ENCODE measurements around the gene ANXA6. TPM values are rescaled to one million over a fixed set of nuclear protein-coding genes. Genes with fewer than 3 reads are reported as not detected.
A peak's percentile ranks its signal among the peaks of the same experiment; 100 is the strongest.

Gene ANXA6
- total and polyA plus RNA-seq, 4 donors: 61.4 to 208 (median 155) TPM

GRCh38 chr5:151127926-151128325, 29.7 kb downstream of the ANXA6 start:
- Histone ChIP-seq H3K4me3 (no peak overlapping the region), H3K36me3 (ENCODE audit: control insufficient read depth in 4 of 4, insufficient read depth in 4 of 4, low read length in 4 of 4) (peaks cover 21 to 67% (median 44%) of the 10 kb centered on the region in 4 donors), H3K4me1 (ENCODE audit: control insufficient read depth in 5 of 5, insufficient read depth in 5 of 5, low read length in 5 of 5) (peaks cover 0 to 12% (median 0%) of the 10 kb centered on the region in 5 donors), H3K9me3 (ENCODE audit: control insufficient read depth in 4 of 4, insufficient read depth in 3 of 4, low read length in 3 of 4) (no peaks in the 10 kb centered on the region), H3K9ac (ENCODE audit: insufficient read depth in 1 of 2, low read length in 2 of 2) (no peak overlapping the region), H3K27me3 (ENCODE audit: control insufficient read depth in 3 of 3, insufficient read depth in 3 of 3, low read length in 2 of 3) (no peaks in the 10 kb centered on the region), H3K27ac (ENCODE audit: low read depth in 1 of 2, low read length in 1 of 2) (peak overlapping the region in 1 of 2 donors; percentile 10)
- ATAC-seq (ENCODE audit: insufficient read depth, low FRiP score) (no peak), DNase-seq (no peak)
- 91 to 97% methylated on average over 8 of the region's 8 CpGs for WGBS, 2 donors
- no peak for TF ChIP-seq CTCF (IDR thresholded peaks at IDR 0.05; ENCODE audit: control extremely low read depth, extremely low read depth)

- ATAC-seq (ENCODE audit: insufficient read depth, low FRiP score): peak; percentile 80
- Histone ChIP-seq H3K36me3 (ENCODE audit: control insufficient read depth in 4 of 4, insufficient read depth in 4 of 4, low read length in 4 of 4) (peaks cover 22 to 71% (median 46%) of the 10 kb centered on the region in 4 donors), H3K27ac (ENCODE audit: low read depth in 1 of 2, low read length in 1 of 2) (peak overlapping the region in 1 of 2 donors; percentile 7), H3K27me3 (ENCODE audit: control insufficient read depth in 3 of 3, insufficient read depth in 3 of 3, low read length in 2 of 3) (no peaks in the 10 kb centered on the region), H3K4me1 (ENCODE audit: control insufficient read depth in 5 of 5, insufficient read depth in 5 of 5, low read length in 5 of 5) (peaks cover 0 to 15% (median 9%) of the 10 kb centered on the region in 5 donors), H3K4me3 (no peak overlapping the region), H3K9ac (ENCODE audit: insufficient read depth in 1 of 2, low read length in 2 of 2) (no peak overlapping the region), H3K9me3 (ENCODE audit: control insufficient read depth in 4 of 4, insufficient read depth in 3 of 4, low read length in 3 of 4) (no peaks in the 10 kb centered on the region)
- WGBS, 2 donors: 14 to 20% methylated on average over 8 to 9 of the region's 9 CpGs
- peak; percentile 52 to 58 (median 53) for DNase-seq
- peak; percentile 86 for TF ChIP-seq CTCF (IDR thresholded peaks at IDR 0.05; ENCODE audit: control extremely low read depth, extremely low read depth)
Measured at GRCh38 chr5:151126199-151126645, 31.4 kb downstream of the ANXA6 start.

GRCh38 chr5:151125421-151125820, 32.2 kb downstream of the ANXA6 start:
- ATAC-seq (ENCODE audit: insufficient read depth, low FRiP score): no peak
- Histone ChIP-seq H3K27ac (ENCODE audit: low read depth in 1 of 2, low read length in 1 of 2) (no peak overlapping the region), H3K9me3 (ENCODE audit: control insufficient read depth in 4 of 4, insufficient read depth in 3 of 4, low read length in 3 of 4) (no peaks in the 10 kb centered on the region), H3K9ac (ENCODE audit: insufficient read depth in 1 of 2, low read length in 2 of 2) (no peak overlapping the region), H3K4me3 (no peak overlapping the region), H3K36me3 (ENCODE audit: control insufficient read depth in 4 of 4, insufficient read depth in 4 of 4, low read length in 4 of 4) (peaks cover 15 to 71% (median 44%) of the 10 kb centered on the region in 4 donors), H3K27me3 (ENCODE audit: control insufficient read depth in 3 of 3, insufficient read depth in 3 of 3, low read length in 2 of 3) (no peaks in the 10 kb centered on the region), H3K4me1 (ENCODE audit: control insufficient read depth in 5 of 5, insufficient read depth in 5 of 5, low read length in 5 of 5) (peaks cover 0 to 22% (median 5%) of the 10 kb centered on the region in 5 donors)
- no peak for DNase-seq
- 31 to 59% methylated on average over 7 of the region's 7 CpGs for whole genome bisulfite sequencing, 2 donors
- no peak for TF ChIP-seq CTCF (IDR thresholded peaks at IDR 0.05; ENCODE audit: control extremely low read depth, extremely low read depth)
